ENCODE measurements around the gene ADAM15. TPM values are rescaled to one million over a fixed set of nuclear protein-coding genes. Genes with fewer than 3 reads are reported as not detected.

The ADAM15 gene
- total RNA-seq (2021) (36.3 and 48.5 TPM in 2 replicates), Bru-seq, nascent RNA (percentile 39 among the genes with signal in this experiment), BruChase-seq, experiment 1, labeled RNA remaining after a 2-hour chase (percentile 54 among the genes with signal in this experiment), BruChase-seq, experiment 2, labeled RNA remaining after a 6-hour chase (percentile 50 among the genes with signal in this experiment)
- long read RNA-seq, partial matches to known transcripts: 3 of 12 reads
- long read RNA-seq, other reads (novel, unspliced or antisense): 4 of 12 reads

- Histone ChIP-seq H3K4me3 (ENCODE audit: low read depth, low read length, poor library complexity, severe bottlenecking) (peak within 1 kb of the TSS; percentile 89), H3K4me1 (ENCODE audit: insufficient read depth, low read length, poor library complexity, severe bottlenecking) (peaks cover 20% of the 10 kb centered on the region), H3K27me3 (replicated peaks; ENCODE audit: insufficient read depth, low read depth, low read length, poor library complexity) (no peaks in the 10 kb centered on the region), H3K27ac (ENCODE audit: low read depth, low read length, poor library complexity, severe bottlenecking) (peak within 1 kb of the TSS; percentile 47), H3K36me3 (ENCODE audit: insufficient read depth, low read length, poor library complexity, severe bottlenecking) (no peaks in the 10 kb centered on the region), H3K9me3 (ENCODE audit: low read depth, low read length, poor library complexity, severe bottlenecking) (no peaks in the 10 kb centered on the region)
- intact Hi-C loops (cut with micrococcal nuclease; ENCODE audit: unreplicated experiment): no loop called here
- ChIA-PET POLR2A (ENCODE audit: low non-redundant PET) (interaction anchor here (0.5 kb wide), 1 partner anchor 52 kb away, joined by 4 read pairs; no protein-coding TSS in a partner anchor), CTCF (interaction anchor here (0.6 to 1.4 kb wide), 13 partner anchors 11 to 571 kb away, joined by 3 to 10 read pairs (median 5); partner anchors contain the start of gene SHC1)
- DNase-seq (ENCODE audit: low spot score): peak; percentile 80
- TF ChIP-seq CTCF (conservative IDR thresholded peaks at IDR 0.05; ENCODE audit: low read depth, low read length): peak; percentile 98
- no peak for TF ChIP-seq EZH2 (IDR thresholded peaks at IDR 0.05; ENCODE audit: borderline replicate concordance, low read depth, low read length, poor library complexity, severe bottlenecking)
- no TSS peak for BruUV-seq (replicated peaks)
Observed at GRCh38 chr1:155050560-155051341, at the start of gene ADAM15. ADAM15 (plus strand) TSS chr1:155051316; CDS start chr1:155051387, 71 bp downstream.

- BruUV-seq (replicated peaks): no TSS peak
- H3K27ac ChIP-seq (ENCODE audit: low read depth, low read length, poor library complexity, severe bottlenecking): peak overlapping the region; percentile 94
- POLR2A ChIA-PET (ENCODE audit: low non-redundant PET): no interaction called here
Observed at GRCh38 chr1:155001425-155001674, 49.8 kb upstream of the ADAM15 start.

GRCh38 chr1:155001675-155002463 lies 49.2 kb upstream of the ADAM15 start:
- peak overlapping the region; percentile 85 for H3K4me3 ChIP-seq (ENCODE audit: low read depth, low read length, poor library complexity, severe bottlenecking)
- H3K9me3 ChIP-seq (ENCODE audit: low read depth, low read length, poor library complexity, severe bottlenecking): no peaks in the 10 kb centered on the region
- CTCF ChIA-PET: interaction anchor here (0.7 to 1.4 kb wide), 3 partner anchors 16 to 442 kb away, joined by 3 to 7 read pairs (median 3); partner anchors contain the start of gene PBXIP1
- intact Hi-C loops (cut with micrococcal nuclease; ENCODE audit: unreplicated experiment): loop anchor here (5.0 kb wide), 2 partner anchors 80 to 445 kb away; partner anchors contain the start of gene UBE2Q1
- no TSS peak for BruUV-seq (replicated peaks)
- TF ChIP-seq EZH2 (IDR thresholded peaks at IDR 0.05; ENCODE audit: borderline replicate concordance, low read depth, low read length, poor library complexity, severe bottlenecking) (no peak), CTCF (conservative IDR thresholded peaks at IDR 0.05; ENCODE audit: low read depth, low read length) (peak; percentile 49; the same call in 1 of the 2 replicates)
- H3K27me3 ChIP-seq (replicated peaks; ENCODE audit: insufficient read depth, low read depth, low read length, poor library complexity): no peaks in the 10 kb centered on the region
- H3K36me3 ChIP-seq (ENCODE audit: insufficient read depth, low read length, poor library complexity, severe bottlenecking): no peaks in the 10 kb centered on the region
- peak overlapping the region; percentile 94 for H3K27ac ChIP-seq (ENCODE audit: low read depth, low read length, poor library complexity, severe bottlenecking)
- POLR2A ChIA-PET (ENCODE audit: low non-redundant PET): no interaction called here
- peaks cover 20% of the 10 kb centered on the region for H3K4me1 ChIP-seq (ENCODE audit: insufficient read depth, low read length, poor library complexity, severe bottlenecking)
- peak; percentile 99 for DNase-seq (ENCODE audit: low spot score)

More at GRCh38 chr1:155001425-155001674, 49.8 kb upstream of the ADAM15 start:
- CTCF ChIA-PET: interaction anchor here (0.7 to 1.4 kb wide), 3 partner anchors 16 to 442 kb away, joined by 3 to 7 read pairs (median 3); partner anchors contain the start of gene PBXIP1
- H3K4me3 ChIP-seq (ENCODE audit: low read depth, low read length, poor library complexity, severe bottlenecking): peak overlapping the region; percentile 85
- H3K4me1 ChIP-seq (ENCODE audit: insufficient read depth, low read length, poor library complexity, severe bottlenecking): peaks cover 20% of the 10 kb centered on the region
- no peaks in the 10 kb centered on the region for H3K27me3 ChIP-seq (replicated peaks; ENCODE audit: insufficient read depth, low read depth, low read length, poor library complexity)
- no peak for TF ChIP-seq EZH2 (IDR thresholded peaks at IDR 0.05; ENCODE audit: borderline replicate concordance, low read depth, low read length, poor library complexity, severe bottlenecking)
- DNase-seq (ENCODE audit: low spot score): peak; percentile 79
- intact Hi-C loops (cut with micrococcal nuclease; ENCODE audit: unreplicated experiment): loop anchor here (5.0 kb wide), 2 partner anchors 81 to 444 kb away; partner anchors contain the start of gene UBE2Q1
- H3K9me3 ChIP-seq (ENCODE audit: low read depth, low read length, poor library complexity, severe bottlenecking): no peaks in the 10 kb centered on the region
- no peaks in the 10 kb centered on the region for H3K36me3 ChIP-seq (ENCODE audit: insufficient read depth, low read length, poor library complexity, severe bottlenecking)
